HEK293T (cell line): ENCODE results near the gene KCTD15.

ENCODE experiments used
- CTBP1 ChIP-seq: fragments of 450-650 bp; IDR thresholded peaks from 2 replicates; pipeline ENCODE4 v1.6.1; 2016; ENCODE audit warnings: borderline replicate concordance
- PKNOX1 ChIP-seq: fragments of 450-650 bp; IDR thresholded peaks from 2 replicates; pipeline ENCODE4 v1.6.1; 2016
- ZNF384 ChIP-seq: fragments of 450-650 bp; IDR thresholded peaks from 2 replicates; pipeline ENCODE4 v1.6.1; 2016

DNA sequence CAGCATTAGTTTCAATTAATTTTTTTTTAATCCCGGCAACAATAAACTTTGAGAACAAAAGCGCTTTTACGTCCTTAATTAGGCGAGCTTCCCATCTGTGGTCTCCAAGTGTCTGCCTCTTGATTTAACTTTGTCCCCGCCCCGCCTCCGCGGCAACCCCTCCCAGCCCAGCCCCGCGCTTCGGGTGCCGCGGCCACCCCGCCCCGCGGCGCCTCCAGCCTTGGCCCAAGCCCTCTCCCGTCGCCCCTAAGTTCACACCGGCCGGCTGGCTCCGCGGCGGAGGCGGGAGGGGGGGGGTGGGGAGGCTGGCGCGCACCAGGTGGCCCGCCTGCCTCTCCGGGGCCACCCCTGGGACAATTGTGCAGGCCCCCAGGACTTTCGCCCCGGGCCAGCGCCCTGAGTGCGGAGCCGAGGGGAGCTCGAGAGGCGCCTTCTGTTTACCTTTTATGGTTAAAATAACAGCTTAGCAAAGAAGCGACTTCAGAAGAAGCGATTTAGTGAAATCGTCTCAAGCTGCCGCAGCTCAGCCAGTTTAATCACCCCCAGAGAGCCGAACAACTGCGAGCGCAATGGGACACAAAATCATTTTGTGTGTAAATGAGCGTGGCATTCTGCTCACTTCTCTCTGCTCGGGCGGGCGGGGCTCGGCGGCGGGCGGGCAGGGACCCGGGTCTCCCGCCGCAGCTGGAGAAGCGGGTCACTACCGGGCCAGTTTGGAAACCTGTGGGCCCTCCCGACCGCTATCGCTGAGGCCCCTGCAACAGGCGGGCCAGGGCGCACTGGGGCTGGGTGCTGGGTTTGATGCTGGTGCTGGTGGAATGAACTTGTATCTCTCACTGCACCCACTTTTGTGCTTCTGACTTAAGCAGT lies 1.4 kb downstream of the KCTD15 start:
- TF ChIP-seq CTBP1 (no peak), ZNF384 (no peak), PKNOX1 (no peak)
